H9 (cell line): ENCODE measurements around the gene WDR37. TPM values are rescaled to one million over a fixed set of nuclear protein-coding genes. Genes with fewer than 3 reads are reported as not detected.

Experiments
- DNase-seq: peaks from one replicate; pipeline ENCODE4 v3.0.0-alpha.2; 2017
- H2AFZ ChIP-seq: one replicate; pipeline ENCODE4 v1.6.1; 2013; ENCODE audit warnings: mild to moderate bottlenecking, low read length, control low read depth, moderate library complexity
- H2AK5ac ChIP-seq: 2 replicates; pipeline ENCODE4 v1.6.1; 2013; ENCODE audit warnings: low read length, control low read depth, mixed read lengths; ENCODE audit not compliant: insufficient read length
- H2BK120ac ChIP-seq: one replicate; pipeline ENCODE4 v1.6.1; 2013; ENCODE audit warnings: low read depth, mild to moderate bottlenecking, low read length, control low read depth, inconsistent platforms; ENCODE audit not compliant: poor library complexity, severe bottlenecking
- H2BK12ac ChIP-seq: 2 replicates; pipeline ENCODE4 v1.6.1; 2013; ENCODE audit warnings: low read length, control low read depth, mixed read lengths, low read depth; ENCODE audit not compliant: insufficient read length
- H2BK15ac ChIP-seq: 2 replicates; pipeline ENCODE4 v1.6.1; 2013; ENCODE audit warnings: low read depth, low read length, control low read depth
- H2BK20ac ChIP-seq: one replicate; pipeline ENCODE4 v1.6.1; 2013; ENCODE audit warnings: low read depth, mild to moderate bottlenecking, low read length, control low read depth, inconsistent platforms; ENCODE audit not compliant: poor library complexity, severe bottlenecking
- H2BK5ac ChIP-seq: 2 replicates; pipeline ENCODE4 v1.6.1; 2013; ENCODE audit warnings: low read length, control low read depth, mixed read lengths; ENCODE audit not compliant: insufficient read length
- H3K14ac ChIP-seq: 2 replicates; pipeline ENCODE4 v1.6.1; 2013; ENCODE audit warnings: low read length, control low read depth; ENCODE audit not compliant: insufficient read depth
- H3K18ac ChIP-seq: 2 replicates; pipeline ENCODE4 v1.6.1; 2013; ENCODE audit warnings: low read depth, mild to moderate bottlenecking, mixed read lengths, low read length, control low read depth; ENCODE audit not compliant: insufficient read length
- H3K23ac ChIP-seq: 2 replicates; pipeline ENCODE4 v1.6.1; 2013; ENCODE audit warnings: low read length, control low read depth, mixed read lengths, low read depth; ENCODE audit not compliant: insufficient read length
- H3K23me2 ChIP-seq: 2 replicates; pipeline ENCODE4 v1.6.1; 2013; ENCODE audit warnings: low read depth, mild to moderate bottlenecking, mixed read lengths, low read length, control low read depth; ENCODE audit not compliant: insufficient read length, poor library complexity, severe bottlenecking
- H3K27ac ChIP-seq: 2 replicates; pipeline ENCODE4 v1.5.1; 2013; ENCODE audit warnings: low read length, control low read depth, mixed read lengths, low read depth; ENCODE audit not compliant: insufficient read length
- H3K27me3 ChIP-seq: 2 replicates; pipeline ENCODE4 v1.6.1; 2013; ENCODE audit warnings: low read length, control low read depth, inconsistent platforms; ENCODE audit not compliant: insufficient read depth
- H3K4ac ChIP-seq: 2 replicates; pipeline ENCODE4 v1.6.1; 2013; ENCODE audit warnings: low read depth, mild to moderate bottlenecking, control low read depth, inconsistent platforms, low read length, moderate library complexity
- H3K4me1 ChIP-seq: 2 replicates; pipeline ENCODE4 v1.6.1; 2013; ENCODE audit warnings: low read length, control low read depth, inconsistent platforms; ENCODE audit not compliant: insufficient read depth
- H3K4me2 ChIP-seq: 2 replicates; pipeline ENCODE4 v1.6.1; 2013; ENCODE audit warnings: low read length, control low read depth, mixed read lengths; ENCODE audit not compliant: insufficient read length, insufficient read depth
- H3K56ac ChIP-seq: 2 replicates; pipeline ENCODE4 v1.6.1; 2013; ENCODE audit warnings: low read depth, mild to moderate bottlenecking, mixed read lengths, low read length, control low read depth; ENCODE audit not compliant: insufficient read length
- H3K79me1 ChIP-seq: 2 replicates; pipeline ENCODE4 v1.6.1; 2013; ENCODE audit warnings: low read depth, mild to moderate bottlenecking, moderate library complexity, low read length, control low read depth, inconsistent platforms; ENCODE audit not compliant: insufficient read depth, poor library complexity, severe bottlenecking
- H3K79me2 ChIP-seq: 2 replicates; pipeline ENCODE4 v1.6.1; 2013; ENCODE audit warnings: low read length, control low read depth, inconsistent platforms; ENCODE audit not compliant: insufficient read depth
- H3K9ac ChIP-seq: 2 replicates; pipeline ENCODE4 v1.6.1; 2013; ENCODE audit warnings: low read length, control low read depth, mixed read lengths; ENCODE audit not compliant: insufficient read length; ENCODE audit errors: extremely low read depth
- H3K9me3 ChIP-seq: one replicate; pipeline ENCODE4 v1.6.1; 2013; ENCODE audit warnings: low read depth, low read length, inconsistent platforms; ENCODE audit not compliant: control insufficient read depth
- H3T11ph ChIP-seq: one replicate; pipeline ENCODE4 v1.6.1; 2013; ENCODE audit warnings: mild to moderate bottlenecking, low read length, control low read depth, inconsistent platforms
- H4K20me1 ChIP-seq: one replicate; pipeline ENCODE4 v1.6.1; 2013; ENCODE audit not compliant: control insufficient read depth, insufficient read length, insufficient read depth
- H4K5ac ChIP-seq: 2 replicates; pipeline ENCODE4 v1.6.1; 2013; ENCODE audit warnings: low read depth, mild to moderate bottlenecking, mixed read lengths, low read length, control low read depth; ENCODE audit not compliant: insufficient read length
- H4K8ac ChIP-seq: replicated peaks from 2 replicates; pipeline ENCODE4 v1.6.1; 2013; ENCODE audit warnings: low read length, control low read depth, mixed read lengths, low read depth; ENCODE audit not compliant: insufficient read length
- H4K91ac ChIP-seq: 2 replicates; pipeline ENCODE4 v1.6.1; 2013; ENCODE audit warnings: low read depth, mild to moderate bottlenecking, moderate library complexity, mixed read lengths, low read length, control low read depth; ENCODE audit not compliant: insufficient read length
- H3K27ac Mint-ChIP-seq, 3 experiments: 2 replicates in 2 of 3; 3 replicates in 1 of 3; pipeline ENCODE4 v1.8.0; 2020 to 2021; ENCODE audit warnings: mixed read lengths in 3 of 3, mild to moderate bottlenecking in 1 of 3, moderate library complexity in 1 of 3
- H3K27me3 Mint-ChIP-seq: 2 replicates; pipeline ENCODE4 v1.8.0; 2021; ENCODE audit warnings: low read depth, mild to moderate bottlenecking, moderate library complexity, mixed read lengths
- H3K36me3 Mint-ChIP-seq, 3 experiments: 2 replicates in 2 of 3; 3 replicates in 1 of 3; pipeline ENCODE4 v1.8.0; 2020 to 2021; ENCODE audit warnings: low read depth in 3 of 3, mixed read lengths in 3 of 3; ENCODE audit not compliant: insufficient read depth in 1 of 3
- H3K4me1 Mint-ChIP-seq, 2 experiments: 2 replicates each; pipeline ENCODE4 v1.8.0; 2020; ENCODE audit warnings: mixed read lengths in 2 of 2
- H3K4me3 Mint-ChIP-seq, 2 experiments: 2 replicates in 1 of 2; 3 replicates in 1 of 2; pipeline ENCODE4 v1.8.0; 2020 to 2021; ENCODE audit warnings: mild to moderate bottlenecking in 2 of 2, mixed read lengths in 2 of 2, moderate library complexity in 1 of 2
- H3K9me3 Mint-ChIP-seq, 2 experiments: 2 replicates in 1 of 2; 3 replicates in 1 of 2; pipeline ENCODE4 v1.8.0; 2020; ENCODE audit warnings: mild to moderate bottlenecking in 2 of 2, mixed read lengths in 2 of 2, moderate library complexity in 1 of 2
- CTCF ChIP-seq: fragments of 200-600 bp; sonication (generic); conservative IDR thresholded peaks from 3 replicates; pipeline ENCODE4 v1.8.0; 2021; ENCODE audit warnings: antibody characterized with exemption, mild to moderate bottlenecking
- WGBS: extraction: QIAGEN DNeasy Blood & Tissue Kit; methylation state at CpG from one replicate; pipeline ENCODE4 v1.1.7; 2013; ENCODE audit warnings: missing lambda C conversion rate, low lambda C conversion rate, mixed read lengths; ENCODE audit not compliant: insufficient read length; ENCODE audit errors: extremely low coverage; 5-methylcytosine and 5-hydroxymethylcytosine counted together
- total RNA-seq: library from RNA; stranded (reverse); gene quantifications from 2 replicates; pipeline ENCODE4 v1.2.1, GENCODE V29; 2021

Gene WDR37
- total RNA-seq, 1 experiment from 2014 or later: 13.1 TPM

GRCh38 chr10:1123972-1124371, 67.8 kb downstream of the WDR37 start:
- H3K18ac ChIP-seq: no peak overlapping the region
- no peaks in the 10 kb centered on the region for H3K79me1 ChIP-seq
- H2BK5ac ChIP-seq: no peak overlapping the region
- no peak overlapping the region for H3K9ac ChIP-seq
- H4K5ac ChIP-seq: no peak overlapping the region
- no peak overlapping the region for H3K4me2 ChIP-seq
- H3K56ac ChIP-seq: no peak overlapping the region
- H3K4me3 Mint-ChIP-seq: no peak overlapping the region
- H2AK5ac ChIP-seq: no peak overlapping the region
- no peak overlapping the region for H4K8ac ChIP-seq
- no peak overlapping the region for H3K4ac ChIP-seq
- H4K20me1 ChIP-seq: no peaks in the 10 kb centered on the region
- H3K23ac ChIP-seq: no peak overlapping the region
- no peaks in the 10 kb centered on the region for H3K9me3 Mint-ChIP-seq
- H3K79me2 ChIP-seq: no peaks in the 10 kb centered on the region
- H3K36me3 Mint-ChIP-seq: peaks cover 23 to 49% (median 45%) of the 10 kb centered on the region in 3 experiments
- H3K14ac ChIP-seq: no peak overlapping the region
- H3K9me3 ChIP-seq: no peaks in the 10 kb centered on the region
- no CpG with 5 or more reads among the region's 12 CpGs for WGBS
- TF ChIP-seq CTCF: no peak
- H3K4me1 Mint-ChIP-seq: no peaks in the 10 kb centered on the region
- no peak overlapping the region for H2BK12ac ChIP-seq
- no peak overlapping the region for H2AFZ ChIP-seq
- H3T11ph ChIP-seq: no peak overlapping the region
- H3K27ac ChIP-seq: no peak overlapping the region
- no peak overlapping the region for H4K91ac ChIP-seq
- H3K27ac Mint-ChIP-seq: no peak overlapping the region; a peak in 1 of 7 replicates
- no peaks in the 10 kb centered on the region for H3K4me1 ChIP-seq
- H2BK120ac ChIP-seq: no peak overlapping the region
- H3K27me3 ChIP-seq: no peaks in the 10 kb centered on the region
- DNase-seq: no peak
- no peak overlapping the region for H2BK20ac ChIP-seq
- no peak overlapping the region for H2BK15ac ChIP-seq
- no peaks in the 10 kb centered on the region for H3K23me2 ChIP-seq
- no peaks in the 10 kb centered on the region for H3K27me3 Mint-ChIP-seq
